GM18499 (cell line): ENCODE data around the gene PBXIP1.
"Not testable (repeated sequence)": the region's sequence is repeated elsewhere in the genome, so short reads cannot be mapped to it uniquely, and the experiment has no call there.

Experiments
- ATAC-seq: cut with Tn5 transposase; IDR thresholded peaks from one replicate; pipeline ENCODE4 v1.9.1; 2021; ENCODE audit warnings: moderate number of reproducible peaks; ENCODE audit not compliant: insufficient read depth, unreplicated experiment

PBXIP1 gene

GRCh38 chr1:154994591-154994990 is 38.7 kb upstream of the PBXIP1 start:
- ATAC-seq, result no peak

- ATAC-seq, result no peak
Measured at GRCh38 chr1:154994269-154994587, 38.3 kb upstream of the PBXIP1 start.

DNA sequence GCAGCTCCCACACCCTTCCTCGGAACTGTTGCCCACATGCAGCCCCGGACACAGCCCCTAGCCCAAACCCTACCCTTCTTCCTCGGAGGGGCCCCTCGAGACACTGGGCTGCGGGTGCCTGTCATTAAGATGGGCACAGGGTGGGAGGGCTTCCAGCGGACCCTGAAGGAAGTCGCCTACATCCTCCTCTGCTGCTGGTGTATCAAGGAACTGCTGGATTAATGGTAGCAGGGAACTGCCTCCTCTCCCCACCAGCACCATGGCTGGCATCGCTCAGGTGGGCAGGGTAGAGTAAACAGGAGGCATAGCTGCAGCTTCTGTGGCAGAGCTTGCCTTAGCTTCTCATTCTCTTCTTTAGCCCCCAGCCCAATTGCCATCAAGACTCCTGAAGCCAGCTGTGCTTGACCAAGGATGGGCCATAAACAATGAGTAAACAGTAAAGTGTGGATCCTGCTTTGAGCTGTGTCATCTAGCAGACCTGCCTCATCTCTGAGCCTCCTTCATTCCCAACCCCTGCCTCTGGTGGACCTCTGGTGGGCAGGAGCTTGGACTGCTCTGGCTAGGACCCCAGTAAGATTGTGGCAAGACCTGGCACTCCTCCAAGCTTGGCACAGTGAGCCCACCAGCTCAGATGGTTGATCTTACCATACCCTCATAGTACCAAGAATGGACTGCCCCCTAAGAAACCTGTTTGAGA is 37.8 kb upstream of the PBXIP1 start, which contains the start of gene LENEP:
Gene LENEP (plus strand): TSS at position 15 of the 697 bp plus-strand sequence. CDS start 22 bp downstream, at position 37.
- no peak for ATAC-seq

GRCh38 chr1:154992721-154993571 is 37.0 kb upstream of the PBXIP1 start:
- no peak for ATAC-seq

DNA sequence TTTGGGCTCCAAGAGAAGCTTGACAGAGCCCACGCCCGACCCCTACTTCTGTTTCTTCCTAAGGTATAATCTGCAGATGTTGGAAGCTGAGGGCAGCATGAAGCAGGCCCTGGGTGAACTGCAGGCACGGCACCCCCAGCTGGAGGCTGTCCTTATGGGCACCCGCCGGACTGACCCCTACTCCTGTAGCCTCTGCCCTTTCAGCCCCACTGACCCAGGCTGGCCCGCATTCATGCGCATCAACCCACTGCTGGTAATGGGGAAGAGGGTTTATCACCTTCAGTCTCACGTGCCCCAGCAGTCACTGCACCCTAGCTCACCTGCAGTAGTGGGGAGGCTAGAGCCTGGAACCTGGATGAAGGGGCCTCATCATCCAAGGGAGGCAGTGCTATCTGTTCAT is 34.4 kb upstream of the PBXIP1 start:
- no peak for ATAC-seq

GRCh38 chr1:154989195-154989860 is 33.4 kb upstream of the PBXIP1 start:
- no peak for ATAC-seq

GRCh38 chr1:154988058-154988954 is 32.4 kb upstream of the PBXIP1 start:
- no peak for ATAC-seq

GRCh38 chr1:154987326-154987725 is 31.4 kb upstream of the PBXIP1 start:
- no peak for ATAC-seq

- not testable (repeated sequence) for ATAC-seq
Measured at GRCh38 chr1:154986736-154987135, 30.8 kb upstream of the PBXIP1 start.

- ATAC-seq, result no peak
Measured at GRCh38 chr1:154983776-154984466, 28.0 kb upstream of the PBXIP1 start.

DNA sequence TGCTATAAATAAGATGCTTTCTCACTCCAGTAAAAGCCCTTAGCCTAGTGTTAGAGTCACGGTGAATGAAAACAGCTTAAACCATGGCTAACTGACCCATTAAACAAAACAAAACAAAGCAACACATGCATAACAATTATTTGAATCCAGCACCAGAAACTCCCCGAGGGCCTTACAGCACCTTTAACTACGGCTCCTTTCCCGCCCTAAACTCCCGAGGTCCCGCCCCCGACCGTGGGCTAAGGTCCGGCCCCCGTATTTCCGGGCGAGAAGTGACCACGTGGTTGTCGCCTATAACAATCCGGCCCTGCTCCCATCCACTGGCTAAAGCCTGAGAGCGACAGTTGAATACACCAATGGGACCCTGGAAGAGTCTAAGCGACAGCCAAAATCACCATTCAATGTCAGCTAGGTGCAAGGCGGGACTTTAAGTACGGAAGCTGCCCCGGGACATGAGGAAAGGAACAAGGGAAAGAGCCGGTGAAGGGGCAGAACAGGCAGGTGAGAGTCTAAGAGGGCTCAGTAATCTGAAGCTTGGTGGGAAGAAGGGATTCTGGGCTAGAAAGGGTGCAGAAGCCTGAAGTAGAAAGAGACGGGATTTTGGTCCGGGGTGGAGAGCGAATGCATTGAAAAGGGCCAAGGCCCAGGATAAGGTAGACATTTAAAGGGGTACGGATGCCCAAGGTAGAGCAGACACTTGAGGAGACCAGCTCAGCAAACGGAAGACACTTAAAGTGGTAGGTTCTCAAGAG is 27.2 kb upstream of the PBXIP1 start, which contains the start of gene FLAD1:
Gene FLAD1 (plus strand): TSS at position 448 of the 752 bp plus-strand sequence. CDS start 351 bp downstream, outside the sequence.
- ATAC-seq, result peak; percentile 93

DNA sequence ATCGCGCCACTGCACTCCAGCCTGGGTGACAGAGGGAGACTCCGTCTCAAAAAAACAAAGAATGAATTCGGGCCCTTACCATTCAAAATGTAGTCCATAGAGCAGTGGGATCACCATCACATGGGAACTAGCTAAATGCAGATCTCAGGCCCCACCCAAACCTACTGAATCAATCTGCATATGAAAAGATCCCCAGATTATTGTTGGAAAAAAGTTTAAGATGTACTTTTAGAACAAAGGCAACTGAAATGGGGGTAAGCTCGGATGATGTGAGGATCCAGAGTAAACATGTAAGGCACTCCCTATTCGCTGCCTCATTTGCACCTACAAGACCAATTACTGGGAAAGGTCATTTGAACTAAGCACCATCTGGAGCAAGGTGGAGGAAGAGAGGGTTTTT is 26.4 kb upstream of the PBXIP1 start:
- no peak for ATAC-seq

- ATAC-seq, result no peak
Measured at GRCh38 chr1:154978360-154978759, 22.5 kb upstream of the PBXIP1 start.

DNA sequence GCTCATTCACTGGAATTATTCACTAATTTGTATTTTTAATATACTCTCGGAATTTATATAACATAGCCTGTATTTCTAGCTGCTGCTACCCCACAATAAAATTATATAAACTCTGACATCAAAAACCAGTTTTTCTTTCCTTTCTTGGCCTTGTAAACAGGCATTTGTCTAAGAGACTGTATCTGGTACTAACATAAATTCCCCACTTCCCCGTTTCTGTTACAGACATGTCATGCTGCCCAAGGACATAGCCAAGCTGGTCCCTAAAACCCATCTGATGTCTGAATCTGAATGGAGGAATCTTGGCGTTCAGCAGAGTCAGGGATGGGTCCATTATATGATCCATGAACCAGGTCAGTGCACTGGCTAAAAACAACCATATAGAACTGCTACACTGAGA is 21.9 kb upstream of the PBXIP1 start:
- not testable (repeated sequence) for ATAC-seq

- no peak for ATAC-seq
Measured at GRCh38 chr1:154975409-154976059, 19.6 kb upstream of the PBXIP1 start.

DNA sequence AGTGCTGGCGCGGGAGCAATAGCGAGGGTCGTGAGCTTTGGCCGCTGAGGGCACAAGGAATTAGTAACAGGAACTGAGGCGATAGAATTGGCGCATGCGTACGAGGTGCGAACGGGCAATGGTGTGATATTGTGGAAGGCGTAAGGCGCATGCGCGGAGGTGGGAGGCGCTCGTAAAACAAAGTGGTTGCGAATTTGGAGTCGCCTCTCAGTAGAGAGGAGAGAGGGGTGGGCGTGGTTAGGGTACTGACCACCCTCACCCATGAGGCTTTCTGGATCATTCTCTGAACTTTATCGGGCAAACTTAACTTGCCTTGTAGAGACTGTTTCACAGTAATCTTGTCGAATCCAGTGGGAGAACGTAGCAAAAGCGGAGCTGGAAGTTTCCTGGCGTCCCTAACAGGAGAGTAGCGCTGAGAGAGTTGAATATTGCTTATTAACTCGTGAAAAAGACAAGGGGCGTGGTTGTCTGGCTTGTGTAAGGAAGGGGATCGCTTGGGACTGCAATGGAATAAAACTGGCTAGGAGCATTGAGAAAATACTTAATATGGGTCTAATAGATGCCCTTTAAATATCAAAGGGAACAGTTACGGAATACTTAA is 19.0 kb upstream of the PBXIP1 start:
- peak; percentile 23 for ATAC-seq

GRCh38 chr1:154974102-154974807 is 18.4 kb upstream of the PBXIP1 start, which contains the start of gene CKS1B:
CKS1B (plus strand) TSS chr1:154974681; CDS start chr1:154974746, 65 bp downstream.
- ATAC-seq, result peak; percentile 72
